Esophagus muscularis mucosa (tissue), 3 donors: ENCODE results near the gene ADCY10.

Source experiments
- POLR2A ChIP-seq: fragments of 450-650 bp; IDR thresholded peaks from one replicate; pipeline ENCODE4 v1.6.1; 2017; ENCODE audit warnings: antibody characterized with exemption, moderate library complexity, mild to moderate bottlenecking, low read depth
- POLR2AphosphoS5 ChIP-seq, 2 donors: sonication (generic); formaldehyde crosslinking; IDR thresholded peaks; one replicate each; pipeline ENCODE4 v1.6.1; 2017; ENCODE audit warnings: antibody characterized with exemption in 2 of 2
- TF ChIP-seq, protein P1 (sequence below), 3 experiments: fragments of 200-600 bp in 2 of 3; fragments of 450-650 bp in 1 of 3; sonication (generic) in 2 of 3; IDR thresholded peaks; one replicate each; pipeline ENCODE4 v1.5.1; 2017 to 2019; ENCODE audit warnings: antibody characterized with exemption in 3 of 3, mild to moderate bottlenecking in 2 of 3, moderate library complexity in 1 of 3

DNA sequence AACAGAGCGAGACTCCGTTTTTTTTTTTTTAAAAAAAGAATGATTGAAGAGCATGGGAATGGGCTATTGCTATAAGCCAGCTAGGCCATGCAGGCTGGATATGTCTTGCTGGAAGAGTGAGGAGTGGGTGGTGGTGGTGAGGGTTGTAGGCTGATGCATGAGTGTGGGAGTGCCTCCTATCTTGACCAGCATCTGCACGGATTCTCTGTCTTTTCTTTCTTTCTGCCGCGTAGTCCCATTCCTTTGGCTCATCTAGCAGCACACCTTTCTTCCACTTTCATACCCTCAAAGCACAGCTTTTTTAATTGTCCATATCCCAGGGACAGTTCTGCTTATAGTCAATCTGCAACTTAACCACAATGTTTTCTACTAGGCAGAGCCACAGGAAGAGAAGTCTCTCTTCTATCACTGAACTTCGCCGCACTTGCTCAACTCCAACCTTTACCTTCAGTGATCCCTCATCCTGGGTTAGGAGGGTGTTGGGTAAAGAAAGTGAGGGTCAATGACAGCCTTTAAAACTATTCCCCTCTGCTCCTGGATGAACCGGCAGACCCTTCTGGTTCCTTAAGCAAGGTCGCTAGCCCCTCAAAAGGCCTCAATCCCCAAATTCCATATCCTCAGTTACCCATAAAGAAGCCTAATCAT lies 15.2 kb downstream of the ADCY10 start:
- TF ChIP-seq, protein P1, sequence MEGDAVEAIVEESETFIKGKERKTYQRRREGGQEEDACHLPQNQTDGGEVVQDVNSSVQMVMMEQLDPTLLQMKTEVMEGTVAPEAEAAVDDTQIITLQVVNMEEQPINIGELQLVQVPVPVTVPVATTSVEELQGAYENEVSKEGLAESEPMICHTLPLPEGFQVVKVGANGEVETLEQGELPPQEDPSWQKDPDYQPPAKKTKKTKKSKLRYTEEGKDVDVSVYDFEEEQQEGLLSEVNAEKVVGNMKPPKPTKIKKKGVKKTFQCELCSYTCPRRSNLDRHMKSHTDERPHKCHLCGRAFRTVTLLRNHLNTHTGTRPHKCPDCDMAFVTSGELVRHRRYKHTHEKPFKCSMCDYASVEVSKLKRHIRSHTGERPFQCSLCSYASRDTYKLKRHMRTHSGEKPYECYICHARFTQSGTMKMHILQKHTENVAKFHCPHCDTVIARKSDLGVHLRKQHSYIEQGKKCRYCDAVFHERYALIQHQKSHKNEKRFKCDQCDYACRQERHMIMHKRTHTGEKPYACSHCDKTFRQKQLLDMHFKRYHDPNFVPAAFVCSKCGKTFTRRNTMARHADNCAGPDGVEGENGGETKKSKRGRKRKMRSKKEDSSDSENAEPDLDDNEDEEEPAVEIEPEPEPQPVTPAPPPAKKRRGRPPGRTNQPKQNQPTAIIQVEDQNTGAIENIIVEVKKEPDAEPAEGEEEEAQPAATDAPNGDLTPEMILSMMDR (IDR thresholded peaks at IDR 0.05): no peak
- TF ChIP-seq POLR2A: no peak
- TF ChIP-seq POLR2AphosphoS5 (IDR thresholded peaks at IDR 0.05): no peak
